HG03432 (cell line): ENCODE data around the gene ACP2.

Experiments used
- ATAC-seq: cut with Tn5 transposase; IDR thresholded peaks from one replicate; pipeline ENCODE4 v1.9.1; 2021; ENCODE audit warnings: mild to moderate bottlenecking, moderate library complexity; ENCODE audit not compliant: unreplicated experiment

The ACP2 gene

DNA sequence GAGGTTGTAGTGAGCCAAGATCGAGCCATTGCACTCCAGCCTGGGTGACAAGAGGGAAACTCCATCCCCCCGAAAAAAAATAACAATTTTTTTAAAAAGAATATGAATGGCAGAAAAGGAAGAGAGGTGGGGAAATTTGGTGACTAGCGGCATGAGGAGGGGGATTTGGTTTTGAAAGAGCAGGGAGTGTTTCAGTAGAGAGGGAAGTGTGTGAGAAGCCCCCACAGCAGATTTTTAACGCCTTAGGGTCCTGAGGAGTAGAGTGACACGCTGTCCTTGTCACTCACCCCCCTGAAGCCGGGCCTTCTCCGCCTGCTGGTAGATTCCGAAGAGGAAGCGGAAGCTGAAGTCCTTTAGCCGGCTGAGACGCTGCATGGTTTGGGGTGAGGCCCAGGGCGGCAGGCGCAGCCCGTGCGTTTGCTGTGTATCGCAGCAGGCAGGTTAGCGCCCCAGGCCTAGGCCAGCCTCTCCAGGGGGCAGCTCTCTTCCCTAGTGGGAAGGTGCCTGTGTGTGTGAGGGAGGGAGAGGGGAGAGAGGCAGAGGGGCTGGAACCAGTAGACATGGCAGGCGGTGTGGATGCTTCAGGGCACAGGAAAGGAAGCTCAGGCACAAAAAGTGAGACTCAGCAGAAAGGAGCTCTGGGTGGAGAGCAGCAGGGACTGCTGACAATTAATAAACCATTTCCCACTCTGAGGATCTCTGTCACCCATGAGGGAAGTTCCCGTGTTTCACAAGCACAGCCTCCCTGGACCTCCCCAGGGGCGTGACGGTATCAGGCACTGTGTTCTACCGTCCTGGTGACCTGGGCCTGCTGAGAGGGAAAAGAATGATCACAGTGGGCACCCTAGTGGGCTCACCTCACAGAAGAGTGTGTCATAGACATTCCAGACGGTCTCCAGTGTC, 3.9 kb downstream of the ACP2 start:
- no peak for ATAC-seq

DNA sequence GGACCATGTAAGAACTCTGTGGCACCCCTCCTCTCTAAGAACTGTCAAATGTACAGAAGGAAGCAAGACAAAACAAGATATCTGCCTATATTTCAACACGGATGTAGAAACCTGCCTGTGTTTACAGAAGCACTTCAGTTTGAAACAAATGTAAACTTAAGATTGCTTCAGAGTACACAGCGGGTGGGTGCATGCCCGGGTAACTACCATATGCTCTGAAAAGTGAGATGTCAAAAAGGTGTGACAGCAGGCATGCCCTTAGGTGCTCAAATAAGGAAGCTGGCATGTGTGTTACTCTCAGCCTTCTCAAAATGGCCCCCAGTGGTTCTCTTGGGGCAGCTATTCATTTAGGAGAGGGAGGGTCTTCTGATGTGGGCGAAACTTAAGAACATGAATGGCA, 5.2 kb downstream of the ACP2 start:
- no peak for ATAC-seq

DNA sequence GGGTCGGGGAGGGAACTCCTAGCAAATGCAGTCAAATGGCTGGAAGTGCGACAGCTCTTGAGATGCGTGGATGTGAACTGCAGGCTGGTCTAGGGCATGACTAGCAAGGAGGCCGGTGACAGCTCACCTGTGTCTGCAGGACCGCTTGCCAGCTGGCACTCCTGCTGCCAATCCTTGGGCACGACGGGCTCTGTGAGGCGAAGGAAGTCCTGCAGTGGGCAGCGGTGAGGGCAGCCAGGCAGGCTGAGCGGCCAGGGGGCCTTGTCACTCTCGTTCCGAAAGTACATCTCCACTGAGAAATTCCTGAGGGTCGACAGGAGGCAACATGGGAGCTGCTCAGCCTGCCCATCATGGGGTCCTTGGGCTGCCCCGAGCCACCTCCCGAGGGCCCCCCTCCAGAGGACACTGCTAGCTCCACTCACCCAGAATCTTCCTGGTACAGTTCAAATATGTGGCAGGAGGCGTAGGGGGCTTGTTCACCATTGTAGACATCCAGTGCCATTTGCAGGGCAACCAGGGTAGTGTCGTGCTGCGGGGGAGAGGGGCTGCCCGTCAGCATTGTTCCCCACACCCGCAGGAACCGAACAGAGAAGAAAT, 5.9 kb downstream of the ACP2 start:
- no peak for ATAC-seq

DNA sequence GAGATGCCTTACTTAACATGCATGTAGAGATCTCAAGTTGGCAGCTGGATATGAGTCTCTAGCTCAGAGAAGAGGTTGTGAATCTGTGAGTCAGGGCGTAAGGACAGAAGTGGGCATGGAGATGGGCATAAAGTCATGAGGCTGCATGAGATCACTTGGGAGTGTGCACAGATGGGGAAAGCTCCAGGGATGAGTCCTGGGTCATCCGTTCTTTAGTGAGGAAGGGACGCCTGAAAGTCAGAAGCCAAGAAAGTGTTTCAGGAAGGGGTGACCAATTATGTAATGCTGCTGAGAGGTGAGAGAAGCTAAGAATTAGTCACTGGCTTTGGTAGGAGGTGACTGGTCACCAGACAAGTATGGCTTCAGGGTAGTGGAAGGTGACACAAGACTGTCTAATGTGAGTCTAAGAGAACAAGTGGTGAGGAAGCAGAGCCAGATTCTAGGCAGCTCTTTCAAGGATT, 6.7 kb downstream of the ACP2 start:
- no peak for ATAC-seq

DNA sequence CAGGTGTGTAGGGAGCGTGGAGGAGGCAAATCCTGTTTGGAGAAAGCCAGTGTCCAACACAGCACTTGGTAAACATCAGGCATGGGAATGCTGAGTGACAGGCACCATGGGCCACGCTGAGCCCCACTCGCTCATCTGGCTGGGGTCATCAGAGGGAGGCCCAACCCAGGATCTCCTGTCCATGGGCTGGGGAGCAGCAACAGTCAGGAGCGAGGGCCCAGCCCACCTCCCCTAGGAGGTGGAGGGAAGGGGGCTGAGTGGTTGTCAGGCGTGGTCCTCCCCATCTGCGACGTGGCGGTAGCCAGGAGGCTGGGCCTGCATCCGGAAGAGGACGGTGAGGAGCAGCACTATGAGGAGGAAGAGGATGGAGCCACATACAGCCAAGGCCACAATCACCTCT, 8.8 kb downstream of the ACP2 start:
- no peak for ATAC-seq

DNA sequence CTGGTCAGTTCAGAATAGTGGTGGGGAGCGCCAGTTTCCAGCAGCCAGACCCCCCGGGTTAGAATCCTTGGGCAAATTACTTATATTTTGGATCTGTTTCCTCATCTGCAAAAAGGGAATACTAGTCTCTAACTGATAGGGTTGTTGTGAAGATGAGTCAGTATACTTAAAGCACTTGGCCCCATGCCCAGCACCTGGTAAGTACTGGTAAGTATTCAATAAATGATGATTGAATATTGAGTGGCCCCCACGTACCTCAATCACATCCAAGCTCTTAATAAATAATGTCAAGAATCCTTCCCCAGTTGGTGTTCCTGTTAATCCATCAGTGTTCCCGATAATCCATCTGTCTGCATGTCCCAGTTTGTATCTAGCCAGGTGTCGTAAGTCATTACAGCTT, 12.1 kb downstream of the ACP2 start:
- ATAC-seq, result no peak

DNA sequence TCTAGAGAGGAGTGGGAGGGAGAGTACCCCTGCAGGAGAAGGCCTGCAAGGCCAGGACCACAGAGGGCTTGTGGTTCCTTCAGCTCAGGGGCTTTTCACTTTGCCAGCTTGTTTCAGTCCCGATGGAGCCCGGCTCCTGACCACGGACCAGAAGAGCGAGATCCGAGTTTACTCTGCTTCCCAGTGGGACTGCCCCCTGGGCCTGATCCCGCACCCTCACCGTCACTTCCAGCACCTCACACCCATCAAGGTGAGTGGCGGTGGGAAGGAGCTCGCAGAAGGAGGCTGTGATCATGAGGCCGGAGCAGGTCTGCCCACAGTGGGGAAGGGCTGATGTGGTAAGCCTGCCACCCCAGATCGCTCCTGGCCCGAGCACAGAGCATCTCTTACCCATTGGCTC, 13.5 kb downstream of the ACP2 start:
- ATAC-seq, result no peak

DNA sequence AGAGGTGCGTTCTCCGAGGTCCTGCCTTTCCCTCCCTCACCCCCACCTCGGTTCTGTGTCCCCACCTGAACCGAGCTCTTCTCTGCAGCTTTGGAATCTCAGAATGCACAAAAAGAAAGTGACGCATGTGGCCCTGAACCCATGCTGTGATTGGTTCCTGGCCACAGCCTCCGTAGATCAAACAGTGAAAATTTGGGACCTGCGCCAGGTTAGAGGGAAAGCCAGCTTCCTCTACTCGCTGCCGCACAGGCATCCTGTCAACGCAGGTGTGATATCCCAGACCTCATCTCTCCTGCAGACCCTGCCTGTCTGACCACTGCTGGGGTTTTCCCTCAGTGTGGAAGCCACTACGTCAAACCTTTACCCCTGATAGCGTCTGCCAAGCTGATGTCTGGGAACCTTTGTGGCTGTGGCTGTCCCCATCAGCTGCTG, 13.9 kb downstream of the ACP2 start:
- ATAC-seq, result no peak

DNA sequence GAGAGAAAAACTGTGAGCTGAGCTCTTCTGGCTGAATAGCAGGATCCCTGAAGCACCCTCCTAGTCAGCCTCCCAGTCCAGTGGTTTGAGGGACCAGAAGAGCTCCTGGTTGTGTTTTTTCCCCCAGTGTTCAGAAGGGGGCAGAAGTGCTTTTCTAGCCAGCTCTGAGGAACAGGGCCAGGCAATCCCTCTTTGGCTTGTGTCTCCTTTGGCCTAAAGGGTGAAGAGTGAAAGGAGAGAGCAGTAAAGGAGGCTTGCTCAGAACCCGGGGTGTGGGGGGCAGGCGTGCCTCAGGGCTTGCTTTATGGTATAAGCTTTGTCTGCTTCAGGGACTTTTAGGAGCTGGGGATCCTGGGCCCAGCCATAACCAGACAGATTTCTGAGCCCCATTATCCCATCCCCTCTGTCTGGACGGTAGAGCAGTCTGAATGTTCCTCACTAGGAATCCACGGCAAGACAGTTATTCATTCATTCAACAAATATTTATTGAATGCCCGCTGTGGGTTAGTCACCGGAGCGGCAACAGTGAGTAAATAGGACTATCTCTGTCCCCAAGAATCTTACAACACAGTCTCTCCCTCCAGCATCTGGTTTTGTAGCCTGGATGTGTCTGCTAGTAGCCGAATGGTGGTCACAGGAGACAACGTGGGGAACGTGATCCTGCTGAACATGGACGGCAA, 14.5 kb downstream of the ACP2 start:
- no peak for ATAC-seq

DNA sequence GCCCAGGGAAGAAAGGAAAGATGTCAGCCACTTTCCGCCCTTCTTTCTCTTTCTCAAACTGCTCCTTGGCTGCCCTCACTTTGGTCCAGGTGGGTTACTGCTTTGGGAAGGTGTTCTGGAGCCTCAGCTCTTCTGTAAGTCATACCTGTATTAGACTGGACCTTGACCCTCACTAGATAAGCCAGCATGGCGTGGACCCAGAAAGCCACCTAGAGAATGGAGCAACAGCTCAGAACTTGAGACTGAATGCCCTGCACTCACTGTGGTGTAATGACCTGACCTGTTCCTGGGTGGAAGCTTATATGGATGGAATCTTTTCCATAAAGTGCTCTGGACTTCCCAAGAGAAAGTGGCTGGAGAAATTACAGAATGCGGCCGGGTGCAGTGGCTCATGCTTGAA, 15.6 kb downstream of the ACP2 start:
- ATAC-seq, result no peak

DNA sequence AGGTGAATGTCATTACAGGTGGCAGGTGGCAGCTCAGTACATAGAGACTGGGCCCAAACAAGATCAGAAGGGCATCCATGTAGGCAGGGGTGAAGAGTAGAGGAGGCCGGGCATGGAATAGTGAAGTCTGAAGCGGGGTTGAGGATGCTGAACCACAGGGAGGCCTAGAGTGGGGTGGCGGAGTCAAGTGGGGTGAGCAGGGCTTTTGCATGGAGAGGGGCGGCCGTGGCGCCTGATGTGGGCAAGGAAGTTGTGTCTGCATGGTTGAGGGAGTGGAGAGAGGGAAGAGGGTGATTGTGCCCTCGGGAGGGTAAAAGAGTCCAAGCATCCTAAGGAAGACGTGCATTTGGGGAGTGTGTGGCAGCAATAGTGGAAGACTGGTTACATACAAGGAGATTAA, 19.5 kb downstream of the ACP2 start:
- ATAC-seq, result no peak

DNA sequence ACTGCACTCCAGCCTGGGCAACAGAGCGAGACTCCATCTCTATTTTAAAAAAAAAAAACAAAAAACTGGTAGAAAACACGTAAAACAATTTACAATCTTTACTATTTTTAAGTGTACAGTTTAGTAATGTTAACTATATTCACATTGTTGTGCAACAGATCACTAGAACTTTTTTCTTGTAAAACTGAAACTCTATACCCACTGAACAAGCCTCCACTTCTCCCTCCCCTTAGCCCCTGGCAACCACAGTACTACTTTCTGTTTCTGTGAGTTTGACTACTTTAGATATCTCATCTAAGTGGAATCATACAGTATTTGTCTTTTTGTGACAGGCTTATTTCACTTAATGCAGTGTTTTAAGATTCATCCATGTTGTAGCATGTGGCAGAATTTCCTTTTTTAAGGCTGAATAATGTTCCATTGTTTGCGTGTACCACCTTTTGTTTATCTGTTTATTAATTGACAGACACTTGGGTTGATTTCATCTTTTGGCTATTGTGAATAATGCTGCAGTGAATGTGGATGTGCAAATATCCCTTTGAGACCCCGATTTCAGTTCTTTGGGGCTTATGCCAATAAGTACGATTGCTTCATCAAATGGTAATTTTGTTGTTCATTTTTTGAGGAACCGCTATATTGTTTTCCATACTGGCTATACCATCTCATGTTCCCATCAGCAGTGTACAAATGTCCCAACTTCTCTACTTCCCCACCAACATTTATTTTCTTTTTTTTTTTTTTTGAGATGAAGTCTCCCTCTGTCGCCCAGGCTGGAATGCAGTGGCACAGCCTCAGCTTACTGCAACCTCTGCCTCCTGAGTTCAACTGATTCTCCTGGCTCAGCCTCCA, 22.8 kb downstream of the ACP2 start:
- peak; percentile 71 for ATAC-seq

DNA sequence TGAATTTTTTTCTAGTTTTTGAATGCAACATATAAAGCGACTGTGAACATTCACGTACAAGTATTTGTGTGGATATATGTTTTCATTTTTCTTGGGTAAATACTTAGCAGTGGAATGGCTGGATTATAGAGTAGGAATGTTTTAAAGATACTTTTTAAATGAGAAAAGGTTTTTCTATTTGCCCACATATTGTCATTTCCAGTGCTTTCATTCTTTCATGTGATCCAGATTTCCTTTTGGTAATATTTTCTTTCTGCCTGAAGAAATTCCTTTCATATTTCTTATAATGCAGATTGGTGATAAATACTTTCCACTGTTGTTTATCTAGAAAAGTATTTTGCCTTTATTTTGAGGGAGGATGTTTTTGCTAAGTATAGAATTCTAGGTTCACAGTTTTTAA, 25.9 kb downstream of the ACP2 start:
- ATAC-seq, result no peak

DNA sequence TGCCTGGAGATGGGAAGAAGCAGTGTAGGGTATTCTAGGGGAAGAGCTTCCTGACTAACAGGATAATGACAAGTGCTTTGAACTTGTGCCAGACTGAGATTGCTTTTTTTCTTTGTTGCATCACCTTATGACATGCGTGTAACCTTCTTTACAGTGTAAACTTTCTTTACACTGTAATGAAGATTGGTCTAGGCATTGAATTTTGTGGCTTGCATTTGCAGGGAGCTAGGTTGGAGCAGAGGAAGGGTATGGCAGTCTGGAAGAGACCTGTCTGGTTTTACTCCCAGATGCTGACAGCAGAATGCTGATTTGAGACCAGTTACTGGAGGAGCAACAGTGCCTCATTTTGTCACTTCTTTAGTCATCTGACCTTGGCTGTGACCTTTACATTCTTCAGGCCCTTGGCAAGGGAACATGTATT, 28.2 kb downstream of the ACP2 start:
- no peak for ATAC-seq

DNA sequence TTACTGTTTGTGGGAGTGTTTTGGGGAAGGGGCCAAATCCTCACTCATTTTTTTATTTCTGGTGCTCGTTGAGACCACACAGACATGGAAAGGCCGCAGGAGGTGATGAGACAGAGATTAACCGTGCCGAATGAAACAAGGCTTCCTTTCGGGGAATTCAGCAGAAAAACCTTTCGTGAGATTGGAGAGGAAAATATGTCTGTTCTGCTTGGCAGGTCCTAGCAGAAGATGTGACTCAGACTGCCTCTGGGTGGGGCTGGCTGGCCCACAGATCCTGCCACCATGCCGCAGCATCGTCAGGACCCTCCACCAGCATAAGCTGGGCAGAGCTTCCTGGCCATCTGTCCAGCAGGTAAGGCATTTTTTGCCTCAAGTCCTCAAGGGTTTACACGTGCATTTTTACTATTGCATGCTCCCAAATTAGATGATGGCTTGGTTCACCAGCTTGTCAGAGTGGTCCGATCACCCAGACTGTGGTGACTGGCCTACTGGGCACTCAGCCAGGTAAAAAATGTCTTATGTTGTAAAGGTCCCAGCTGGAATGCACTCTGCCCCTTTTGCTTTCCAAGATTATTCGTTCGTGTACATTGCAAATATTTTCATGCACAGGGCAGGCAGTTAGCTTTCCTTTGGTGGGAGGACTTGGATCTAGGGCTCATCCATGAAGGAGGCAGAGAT, 32.4 kb downstream of the ACP2 start:
- ATAC-seq, result peak; percentile 25

DNA sequence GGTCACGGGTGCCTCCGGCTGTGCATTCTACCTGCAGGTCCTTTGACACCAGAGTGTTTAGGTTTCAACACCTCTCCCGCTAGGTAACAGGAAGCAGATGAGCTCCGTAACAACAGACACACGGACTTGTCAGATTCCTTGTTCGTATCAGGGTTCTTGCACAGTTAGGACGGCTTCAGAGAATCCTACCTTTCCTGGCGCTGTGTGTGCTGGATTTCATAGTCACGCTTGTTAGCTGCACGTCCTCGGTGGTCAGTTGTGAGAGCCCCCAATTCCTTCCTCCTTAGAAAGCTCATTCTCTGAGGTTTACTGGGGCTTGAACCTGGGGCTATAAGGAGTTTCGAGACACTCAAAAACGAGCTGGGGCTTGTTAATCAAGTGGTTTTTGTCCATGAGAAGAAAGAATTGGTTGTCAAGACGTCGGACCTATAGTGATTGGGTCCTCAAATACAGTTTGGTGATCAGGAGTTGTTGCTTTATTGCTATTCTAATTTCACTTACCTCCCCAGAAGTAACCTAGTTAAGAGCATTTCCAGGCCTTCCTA, 33.2 kb downstream of the ACP2 start:
- ATAC-seq, result no peak

DNA sequence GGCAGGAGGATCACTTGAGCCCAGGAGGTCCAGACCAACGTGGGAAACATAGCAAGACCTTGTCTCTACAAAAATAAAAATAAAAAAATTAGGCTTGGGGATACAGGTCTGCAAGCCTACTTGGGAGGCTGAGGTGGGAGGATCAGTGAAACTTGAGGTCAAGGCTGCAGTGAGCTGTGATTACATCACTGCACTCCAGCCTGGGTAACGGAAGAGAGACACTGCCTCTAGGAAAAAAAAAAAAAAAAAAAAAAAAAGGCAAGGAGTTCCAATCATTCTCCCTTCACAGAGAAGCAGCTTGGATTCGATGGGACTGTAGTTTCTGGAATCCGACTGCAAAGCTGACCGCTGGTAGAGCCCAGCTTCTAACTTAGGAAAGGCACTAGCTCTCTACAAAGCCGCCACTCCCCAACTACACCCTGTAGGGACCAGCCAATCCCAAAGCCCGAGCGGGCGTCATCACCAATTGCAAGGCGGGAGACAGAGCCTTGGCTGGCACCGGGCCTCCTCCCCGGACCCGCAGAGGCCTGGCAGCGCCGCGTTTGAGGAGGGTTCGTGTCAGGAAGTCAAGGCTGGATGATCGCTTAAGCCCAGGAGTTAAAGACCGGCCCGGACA, 34.6 kb downstream of the ACP2 start:
- ATAC-seq, result peak; percentile 69

DNA sequence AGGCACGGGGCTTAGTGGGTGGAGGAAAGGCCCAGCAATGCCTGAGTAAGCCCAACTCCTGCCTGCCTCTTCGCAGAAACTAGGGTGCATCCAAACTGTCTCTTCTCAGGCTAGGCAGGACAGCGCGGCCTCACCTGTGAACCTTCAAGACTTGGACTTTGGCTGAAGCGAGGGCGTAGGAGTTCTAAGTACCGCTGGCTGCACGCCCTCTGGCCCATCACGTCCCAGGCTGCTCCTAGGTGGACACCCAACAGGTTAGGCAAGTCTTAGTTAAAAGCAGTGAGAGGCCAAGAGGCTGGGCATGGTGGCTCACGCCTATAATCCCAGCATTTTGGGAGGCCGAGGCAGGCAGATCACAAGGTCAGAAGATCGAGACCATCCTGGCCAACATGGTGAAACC, 35.7 kb downstream of the ACP2 start:
- no peak for ATAC-seq

DNA sequence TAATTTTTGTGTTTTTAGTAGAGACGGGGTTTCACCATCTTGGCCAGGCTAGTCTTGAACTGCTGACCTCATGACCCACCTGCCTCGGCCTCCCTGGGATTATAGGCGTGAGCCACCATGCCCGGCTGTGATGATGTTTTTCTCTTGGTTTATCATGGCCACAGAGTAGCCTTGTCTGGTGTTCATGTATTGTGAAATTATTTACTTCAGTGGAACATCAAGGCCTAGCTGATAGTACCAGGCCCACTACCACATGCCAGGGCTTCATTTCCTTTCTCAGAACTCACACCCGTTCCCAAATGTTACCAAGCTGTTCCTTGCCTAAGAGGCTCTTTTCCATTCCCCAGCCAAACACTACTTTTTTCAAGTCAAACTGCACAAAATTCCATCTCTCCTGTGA, 40.0 kb downstream of the ACP2 start:
- ATAC-seq, result no peak
